IPS-20b (cell line): ENCODE results near the gene GYS1.
A peak's percentile ranks its signal among the peaks of the same experiment; 100 is the strongest.
"Not testable (repeated sequence)": the region's sequence is repeated elsewhere in the genome, so short reads cannot be mapped to it uniquely, and the experiment has no call there.

Source experiments
- H3K27ac ChIP-seq: one replicate; pipeline ENCODE4 v1.5.1; 2013; ENCODE audit warnings: low read length
- H3K27me3 ChIP-seq: 2 replicates; pipeline ENCODE4 v1.6.1; 2013; ENCODE audit warnings: mild to moderate bottlenecking, low read length, inconsistent platforms; ENCODE audit not compliant: insufficient read depth
- H3K36me3 ChIP-seq: 2 replicates; pipeline ENCODE4 v1.6.1; 2013; ENCODE audit warnings: low read depth, mild to moderate bottlenecking, inconsistent platforms, low read length, moderate library complexity; ENCODE audit not compliant: insufficient read depth
- H3K4me1 ChIP-seq: 2 replicates; pipeline ENCODE4 v1.6.1; 2013; ENCODE audit warnings: mild to moderate bottlenecking, control low read depth, inconsistent platforms, low read length, moderate library complexity; ENCODE audit not compliant: insufficient read depth
- H3K4me3 ChIP-seq: 2 replicates; pipeline ENCODE4 v1.5.1; 2013; ENCODE audit warnings: mild to moderate bottlenecking, low read length, inconsistent platforms
- H3K9ac ChIP-seq: 2 replicates; pipeline ENCODE4 v1.6.1; 2013; ENCODE audit warnings: low read depth, mild to moderate bottlenecking, inconsistent platforms, low read length, moderate library complexity
- H3K9me3 ChIP-seq: 2 replicates; pipeline ENCODE4 v1.6.1; 2013; ENCODE audit warnings: mild to moderate bottlenecking, low read depth, low read length, inconsistent platforms; ENCODE audit not compliant: insufficient read depth

The GYS1 gene

GRCh38 chr19:48940902-48941301 lies 52.2 kb downstream of the GYS1 start:
- H3K9me3 ChIP-seq, result no peaks in the 10 kb centered on the region; the same call in 1 of the 2 replicates
- H3K4me3 ChIP-seq, result no peak overlapping the region
- no peak overlapping the region for H3K9ac ChIP-seq
- no peak overlapping the region for H3K27ac ChIP-seq
- no peaks in the 10 kb centered on the region for H3K4me1 ChIP-seq
- H3K27me3 ChIP-seq, result no peaks in the 10 kb centered on the region
- H3K36me3 ChIP-seq, result no peaks in the 10 kb centered on the region

GRCh38 chr19:48938256-48938655 lies 54.9 kb downstream of the GYS1 start:
- H3K27me3 ChIP-seq, result peaks cover 17% of the 10 kb centered on the region
- no peak overlapping the region for H3K27ac ChIP-seq
- no peaks in the 10 kb centered on the region; the same call in 1 of the 2 replicates for H3K4me1 ChIP-seq
- no peak overlapping the region for H3K9ac ChIP-seq
- no peak overlapping the region for H3K4me3 ChIP-seq
- H3K9me3 ChIP-seq, result no peaks in the 10 kb centered on the region; the same call in 1 of the 2 replicates
- H3K36me3 ChIP-seq, result no peaks in the 10 kb centered on the region

DNA sequence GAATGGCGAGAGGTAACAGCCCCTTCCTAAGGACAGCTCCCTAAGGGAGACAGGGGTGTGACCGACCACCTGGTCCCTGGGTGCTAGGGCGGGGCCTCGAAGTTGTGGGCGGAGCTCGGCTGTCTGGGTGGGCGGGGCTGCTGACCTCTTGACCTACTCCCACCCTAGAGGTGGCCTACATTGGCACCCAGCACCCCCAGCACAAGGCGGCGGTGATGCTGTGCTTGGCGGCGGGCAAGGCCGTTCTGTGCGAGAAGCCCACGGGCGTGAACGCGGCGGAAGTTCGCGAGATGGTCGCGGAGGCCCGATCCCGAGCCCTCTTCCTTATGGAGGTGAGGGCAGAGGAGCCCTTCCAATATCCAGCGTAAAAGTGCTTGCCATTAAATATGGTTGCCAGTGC lies 57.2 kb downstream of the GYS1 start:
- Histone ChIP-seq H3K9me3 (no peaks in the 10 kb centered on the region; the same call in 1 of the 2 replicates), H3K36me3 (no peaks in the 10 kb centered on the region), H3K27me3 (peaks cover 39% of the 10 kb centered on the region), H3K9ac (no peak overlapping the region), H3K4me1 (peaks cover 4% of the 10 kb centered on the region; the same call in 1 of the 2 replicates), H3K27ac (no peak overlapping the region), H3K4me3 (no peak overlapping the region)

DNA sequence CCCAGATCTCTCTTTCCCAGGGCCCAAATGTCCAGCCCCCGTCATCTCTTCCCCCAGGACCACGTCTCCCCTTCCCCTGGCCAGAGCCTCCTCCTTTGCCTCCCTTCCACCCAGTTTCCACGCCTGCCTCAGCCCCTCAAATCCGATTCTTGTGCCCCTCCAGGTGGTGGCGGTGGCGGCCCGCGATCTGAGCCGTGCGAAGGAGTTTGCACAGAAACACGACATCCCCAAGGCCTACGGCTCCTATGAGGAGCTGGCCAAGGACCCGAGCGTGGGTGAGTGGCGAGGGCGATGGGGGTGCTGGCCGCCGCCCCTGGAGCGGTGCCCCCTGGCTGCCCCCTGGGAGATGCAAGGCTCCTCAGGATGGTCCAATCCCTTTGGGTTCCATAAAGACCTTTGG lies 58.3 kb downstream of the GYS1 start:
- H3K9me3 ChIP-seq, result no peaks in the 10 kb centered on the region
- H3K27me3 ChIP-seq, result peaks cover 39% of the 10 kb centered on the region
- peaks cover 4% of the 10 kb centered on the region; the same call in 1 of the 2 replicates for H3K4me1 ChIP-seq
- no peak overlapping the region for H3K4me3 ChIP-seq
- H3K36me3 ChIP-seq, result no peaks in the 10 kb centered on the region
- no peak overlapping the region for H3K27ac ChIP-seq
- no peak overlapping the region for H3K9ac ChIP-seq

DNA sequence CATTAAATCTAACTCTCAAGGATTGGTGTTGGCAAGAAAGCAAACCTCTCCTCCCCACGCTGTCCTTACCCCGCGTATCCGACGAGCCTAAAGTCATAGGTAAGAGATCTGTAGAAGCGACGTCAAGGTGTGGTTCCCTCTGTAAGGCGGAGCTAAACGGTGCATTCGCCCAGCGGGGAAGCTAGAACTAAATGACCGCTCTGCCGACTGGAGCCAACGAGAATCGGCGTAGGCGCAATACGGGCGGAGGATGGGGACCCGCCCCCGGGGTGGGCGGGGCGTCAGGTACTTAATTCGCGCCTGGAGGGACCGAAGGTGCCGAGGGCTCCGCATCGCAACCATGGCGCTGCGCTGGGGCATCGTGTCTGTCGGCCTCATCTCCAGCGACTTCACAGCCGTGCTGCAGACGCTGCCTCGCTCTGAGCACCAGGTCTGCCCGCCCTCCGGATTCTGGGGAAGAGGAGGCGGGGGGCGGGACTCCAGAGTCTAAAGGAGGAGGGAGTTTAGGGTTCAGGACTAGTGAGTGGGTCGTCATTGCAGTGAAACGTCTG lies 59.7 kb downstream of the GYS1 start, which contains the start of gene DHDH:
Gene DHDH (plus strand): TSS at position 318 of the 551 bp plus-strand sequence. CDS start 23 bp downstream, at position 341.
- H3K4me1 ChIP-seq, result peaks cover 4% of the 10 kb centered on the region; the same call in 1 of the 2 replicates

DNA sequence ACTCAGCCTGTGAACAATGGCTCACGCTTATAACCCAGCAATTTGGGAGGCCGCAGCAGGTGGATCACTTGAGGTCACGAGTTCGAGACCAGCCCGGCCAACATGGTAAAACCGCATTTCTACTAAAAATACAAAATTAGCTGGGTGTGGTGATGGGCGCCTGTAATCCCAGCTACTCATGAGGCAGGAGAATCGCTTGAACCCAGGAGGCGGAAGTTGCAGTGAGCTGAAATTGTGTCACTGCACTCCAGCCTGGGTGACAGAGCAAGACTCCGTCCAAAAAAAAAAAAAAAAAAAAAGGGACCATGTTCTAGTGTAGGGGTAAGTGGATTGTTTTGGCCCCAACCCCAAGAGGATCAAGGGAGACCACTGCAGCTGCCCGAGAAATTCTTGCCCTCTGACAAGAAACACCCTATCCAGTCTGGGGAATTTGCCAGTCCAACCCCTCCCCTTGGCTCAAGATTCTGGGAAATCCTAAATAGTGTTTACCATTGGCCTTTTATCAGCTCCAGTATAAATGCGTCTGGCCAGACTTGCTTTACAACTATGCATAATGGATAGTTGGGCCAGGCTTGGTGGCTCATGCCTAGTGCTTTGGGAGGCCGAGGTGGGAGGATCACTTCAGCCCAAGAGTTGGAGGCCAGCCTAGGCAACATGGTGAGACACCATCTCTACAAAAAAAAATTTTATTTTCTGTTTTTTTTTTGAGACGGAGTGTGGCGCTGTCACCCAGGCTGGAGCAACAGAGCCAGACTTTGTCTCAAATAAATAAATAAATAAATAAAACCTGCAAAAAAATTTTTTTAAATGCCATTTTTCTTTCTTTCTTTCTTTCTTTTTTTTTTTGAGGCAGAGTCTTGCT lies 64.7 kb downstream of the GYS1 start:
- H3K9me3 ChIP-seq, result no peaks in the 10 kb centered on the region
- H3K36me3 ChIP-seq, result no peaks in the 10 kb centered on the region
- H3K4me1 ChIP-seq, result peaks cover 4% of the 10 kb centered on the region; the same call in 1 of the 2 replicates
- H3K9ac ChIP-seq, result no peak overlapping the region
- peaks cover 23% of the 10 kb centered on the region for H3K27me3 ChIP-seq
- H3K4me3 ChIP-seq, result no peak overlapping the region
- H3K27ac ChIP-seq, result no peak overlapping the region

More for the DNA sequence above, 59.7 kb downstream of the GYS1 start, which contains the start of gene DHDH:
- H3K27me3 ChIP-seq, result peaks cover 39% of the 10 kb centered on the region
- peak within 1 kb of the TSS; percentile 54 for H3K4me3 ChIP-seq
- H3K36me3 ChIP-seq, result no peaks in the 10 kb centered on the region
- H3K9me3 ChIP-seq, result no peaks in the 10 kb centered on the region
- no peak within 1 kb of the TSS for H3K27ac ChIP-seq
- H3K9ac ChIP-seq, result peak within 1 kb of the TSS; percentile 49; the same call in 1 of the 2 replicates

DNA sequence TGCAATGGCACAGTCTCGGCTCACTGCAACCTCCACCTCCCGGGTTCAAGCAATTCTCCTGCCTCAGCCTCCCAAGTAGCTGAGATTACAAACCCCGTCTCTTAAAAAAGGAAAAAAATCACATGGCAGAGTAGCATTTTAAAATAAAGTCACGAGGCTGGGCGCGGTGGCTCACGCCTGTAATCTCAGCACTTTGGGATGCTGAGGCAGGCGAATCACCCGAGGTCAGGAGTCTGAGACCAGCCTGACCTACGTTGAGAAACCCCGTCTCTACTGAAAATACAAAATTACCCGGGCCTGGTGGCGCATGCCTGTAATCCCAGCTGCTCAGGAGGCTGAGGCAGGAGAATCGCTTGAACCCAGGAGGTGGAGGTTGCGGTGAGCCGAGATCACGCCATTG lies 65.4 kb downstream of the GYS1 start:
- H3K27ac ChIP-seq, H3K4me1 ChIP-seq, H3K36me3 ChIP-seq, H3K4me3 ChIP-seq, H3K9ac ChIP-seq, H3K9me3 ChIP-seq: not testable (repeated sequence)
- peaks cover 16% of the 10 kb centered on the region for H3K27me3 ChIP-seq

DNA sequence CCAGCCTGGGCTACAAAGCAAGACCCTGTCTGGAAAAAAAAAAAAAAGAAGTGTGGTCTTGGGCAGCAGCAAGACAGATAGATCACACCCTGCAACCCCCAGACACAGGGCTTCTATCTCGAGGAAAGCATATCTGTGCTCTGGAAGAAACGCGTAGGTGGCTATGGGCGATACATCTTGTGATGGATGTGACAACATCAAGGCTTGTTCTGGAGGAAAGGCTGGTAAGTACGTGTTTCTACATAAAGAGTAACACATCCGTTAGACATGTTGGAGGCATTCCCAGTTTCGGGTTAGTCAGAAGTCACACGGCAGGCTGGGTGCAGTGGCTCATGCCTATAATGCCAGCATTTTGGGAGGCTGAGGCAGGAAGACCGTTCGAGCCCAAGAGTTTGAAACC lies 66.2 kb downstream of the GYS1 start:
- no peaks in the 10 kb centered on the region for H3K9me3 ChIP-seq
- H3K27ac ChIP-seq, result no peak overlapping the region
- no peak overlapping the region for H3K4me3 ChIP-seq
- peaks cover 8% of the 10 kb centered on the region for H3K27me3 ChIP-seq
- peaks cover 9% of the 10 kb centered on the region; the same call in 1 of the 2 replicates for H3K36me3 ChIP-seq
- H3K4me1 ChIP-seq, result no peaks in the 10 kb centered on the region
- no peak overlapping the region for H3K9ac ChIP-seq

DNA sequence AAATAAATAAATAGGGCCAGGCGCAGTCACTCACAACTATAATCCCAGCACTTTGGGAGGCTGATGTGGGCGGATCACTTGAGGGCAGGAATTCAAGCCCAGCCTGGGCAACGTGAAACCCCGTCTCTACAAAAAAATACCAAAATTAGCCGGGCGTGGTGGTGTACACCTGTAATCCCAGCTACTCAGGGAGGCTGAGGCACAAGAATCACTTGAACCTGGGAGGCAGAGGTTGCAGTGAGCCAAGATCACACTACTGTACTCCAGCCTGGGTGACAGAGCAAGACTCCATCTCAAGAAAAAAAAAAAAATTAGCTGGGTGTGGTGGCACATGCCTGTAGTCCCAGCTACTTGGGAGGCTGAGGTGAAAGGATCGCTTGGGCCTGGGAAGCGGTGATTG lies 67.2 kb downstream of the GYS1 start:
- not testable (repeated sequence) for H3K27ac ChIP-seq, H3K9me3 ChIP-seq, H3K4me1 ChIP-seq, H3K4me3 ChIP-seq, H3K27me3 ChIP-seq, H3K9ac ChIP-seq
- peaks cover 18% of the 10 kb centered on the region; the same call in 1 of the 2 replicates for H3K36me3 ChIP-seq

GRCh38 chr19:48925240-48925843 lies 67.8 kb downstream of the GYS1 start:
- Histone ChIP-seq H3K9me3 (no peaks in the 10 kb centered on the region), H3K4me3 (no peak overlapping the region), H3K27me3 (no peaks in the 10 kb centered on the region), H3K4me1 (no peaks in the 10 kb centered on the region), H3K27ac (no peak overlapping the region), H3K9ac (no peak overlapping the region), H3K36me3 (peaks cover 23% of the 10 kb centered on the region)

GRCh38 chr19:48922548-48923490 lies 70.3 kb downstream of the GYS1 start:
- H3K4me3 ChIP-seq, result no peak overlapping the region
- H3K9me3 ChIP-seq, result no peaks in the 10 kb centered on the region
- no peak overlapping the region for H3K9ac ChIP-seq
- no peaks in the 10 kb centered on the region for H3K27me3 ChIP-seq
- H3K4me1 ChIP-seq, result no peaks in the 10 kb centered on the region
- peaks cover 41% of the 10 kb centered on the region for H3K36me3 ChIP-seq
- H3K27ac ChIP-seq, result no peak overlapping the region
